NCI-H1105 treated with DMSO at 0.1 percent for 48 hours (cell line): ENCODE measurements around the gene CNTNAP2.
A peak's percentile ranks its signal among the peaks of the same experiment; 100 is the strongest.

ENCODE experiments used
- DNase-seq: peaks from one replicate; lab custom pipeline; 2025; lab: John Stamatoyannopoulos, UW

Gene CNTNAP2

GRCh38 chr7:147858421-147858820 is 1741.8 kb downstream of the CNTNAP2 start:
- DNase-seq, result no peak

- no peak for DNase-seq
Observed at GRCh38 chr7:147859033-147859432, 1742.4 kb downstream of the CNTNAP2 start.

GRCh38 chr7:147859486-147859885 is 1742.9 kb downstream of the CNTNAP2 start:
- no peak for DNase-seq

DNA sequence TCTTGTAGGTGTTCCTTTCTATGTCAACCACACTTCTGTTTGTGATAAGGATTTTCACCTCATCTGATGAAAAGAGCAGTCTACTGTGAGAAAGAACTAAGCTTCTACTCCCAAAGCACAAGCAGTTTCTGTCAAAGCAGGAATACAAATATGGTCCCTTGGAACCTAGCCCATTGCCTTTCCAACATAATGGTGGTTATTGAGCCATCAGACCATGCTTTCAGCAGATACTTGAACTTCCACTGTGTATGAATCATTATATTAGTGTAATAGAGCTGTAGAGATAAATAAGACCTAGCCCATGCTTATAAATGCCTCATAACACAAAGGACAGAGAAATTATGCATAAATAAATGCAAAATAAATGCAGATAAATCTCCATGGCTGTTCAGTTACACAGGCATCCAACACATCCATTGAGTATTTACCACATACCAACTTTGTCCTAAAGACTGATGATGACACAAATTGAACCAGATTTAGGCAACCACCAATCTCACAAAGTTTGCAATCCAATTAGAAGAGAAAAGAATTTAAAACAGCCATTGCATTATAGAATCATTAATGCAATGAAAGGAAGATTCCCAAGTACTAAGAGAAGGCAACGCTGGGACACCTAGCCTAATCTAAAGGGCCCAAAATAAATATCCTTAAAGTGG is 1744.6 kb downstream of the CNTNAP2 start:
- peak; percentile 34 for DNase-seq

DNA sequence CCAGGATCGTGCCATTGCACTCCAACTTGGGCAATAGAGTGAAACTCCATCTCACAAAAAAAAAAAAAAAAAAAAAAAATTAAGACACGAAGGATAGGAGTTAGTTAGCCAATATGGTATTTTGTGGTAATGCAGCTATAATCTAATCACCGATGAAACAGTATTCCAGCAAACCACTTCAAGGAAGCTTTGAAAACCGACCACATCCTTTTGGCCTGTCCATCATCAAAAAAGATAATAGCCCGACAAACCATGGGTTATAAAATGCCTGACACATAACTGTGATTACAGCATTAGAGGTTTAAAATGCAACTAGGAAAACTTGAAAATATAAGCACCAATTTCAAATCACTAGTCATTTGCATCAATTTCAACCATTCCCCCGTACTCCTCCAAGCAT is 1745.3 kb downstream of the CNTNAP2 start:
- DNase-seq, result no peak

GRCh38 chr7:147869456-147869855 is 1752.9 kb downstream of the CNTNAP2 start:
- no peak for DNase-seq

- no peak for DNase-seq
Observed at GRCh38 chr7:147878912-147879661, 1762.5 kb downstream of the CNTNAP2 start.

GRCh38 chr7:147885869-147886268 is 1769.3 kb downstream of the CNTNAP2 start:
- DNase-seq, result no peak

GRCh38 chr7:147894271-147894670 is 1777.7 kb downstream of the CNTNAP2 start:
- no peak for DNase-seq

- DNase-seq, result no peak
Observed at GRCh38 chr7:147896121-147896520, 1779.5 kb downstream of the CNTNAP2 start.

DNA sequence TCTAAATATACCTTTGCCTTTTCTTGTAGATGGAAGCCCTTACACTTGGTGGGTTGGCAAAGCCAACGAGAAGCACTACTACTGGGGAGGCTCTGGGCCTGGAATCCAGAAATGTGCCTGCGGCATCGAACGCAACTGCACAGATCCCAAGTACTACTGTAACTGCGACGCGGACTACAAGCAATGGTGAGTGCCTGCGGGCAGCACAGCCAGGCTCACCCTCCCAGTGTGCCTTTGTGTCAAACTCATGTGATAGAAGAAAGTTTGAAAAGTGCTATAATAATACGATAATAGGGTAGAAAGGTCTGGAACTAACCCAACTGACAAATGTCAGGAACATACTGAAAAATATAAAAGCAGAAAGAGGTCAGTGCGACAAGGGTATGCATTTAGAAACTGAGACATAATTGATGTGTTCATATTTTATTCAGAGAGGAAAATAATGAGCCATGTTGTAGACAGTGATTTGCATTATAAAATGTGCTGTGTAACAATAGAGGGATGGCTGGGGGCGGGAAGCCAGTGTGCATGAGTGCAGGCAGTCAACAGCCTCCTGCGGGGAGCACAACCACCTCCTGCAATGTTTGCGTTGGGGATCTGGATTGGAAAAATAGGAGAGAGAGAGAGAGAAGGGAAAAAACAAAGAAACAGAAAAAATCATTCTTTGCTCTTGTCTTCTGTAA is 1787.1 kb downstream of the CNTNAP2 start:
- DNase-seq, result no peak

DNA sequence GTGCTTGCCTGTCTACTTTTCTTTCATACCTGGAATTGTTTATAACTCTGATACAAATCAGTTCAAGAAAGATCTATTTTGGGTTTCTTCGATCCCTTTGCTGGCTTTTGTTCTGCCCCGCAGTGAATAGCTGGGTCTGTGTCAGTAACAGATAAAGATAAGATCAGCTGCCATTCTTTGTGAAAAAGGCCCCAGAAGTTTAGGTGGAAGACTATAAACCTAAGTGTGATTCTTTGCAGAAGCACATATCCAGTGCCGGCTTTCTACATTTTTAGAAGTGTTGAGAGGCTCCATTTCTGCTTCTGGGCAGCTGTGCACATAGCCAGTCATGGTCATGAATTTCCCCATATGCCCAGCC is 1787.6 kb downstream of the CNTNAP2 start:
- no peak for DNase-seq

- DNase-seq, result no peak
Observed at GRCh38 chr7:147909431-147910148, 1793.0 kb downstream of the CNTNAP2 start.

DNA sequence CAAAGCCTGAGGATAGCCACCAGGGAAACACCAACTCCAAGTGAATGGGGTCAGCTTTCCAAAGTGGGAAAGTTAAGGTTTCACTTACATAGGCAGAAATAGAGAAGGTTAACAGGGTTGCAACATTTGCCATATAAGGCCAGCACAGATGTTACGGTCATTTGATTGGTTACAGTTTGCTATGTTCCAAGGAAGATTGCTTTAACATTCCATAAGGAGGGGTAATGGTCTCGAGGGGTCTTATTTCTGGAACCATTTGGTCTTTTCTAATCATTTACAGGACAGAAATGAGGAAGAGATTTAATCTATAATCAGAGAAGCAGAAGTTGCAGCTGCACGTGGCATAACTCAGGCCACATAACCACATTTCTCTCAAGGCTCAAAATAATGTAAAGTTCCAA is 1794.6 kb downstream of the CNTNAP2 start:
- no peak for DNase-seq

DNA sequence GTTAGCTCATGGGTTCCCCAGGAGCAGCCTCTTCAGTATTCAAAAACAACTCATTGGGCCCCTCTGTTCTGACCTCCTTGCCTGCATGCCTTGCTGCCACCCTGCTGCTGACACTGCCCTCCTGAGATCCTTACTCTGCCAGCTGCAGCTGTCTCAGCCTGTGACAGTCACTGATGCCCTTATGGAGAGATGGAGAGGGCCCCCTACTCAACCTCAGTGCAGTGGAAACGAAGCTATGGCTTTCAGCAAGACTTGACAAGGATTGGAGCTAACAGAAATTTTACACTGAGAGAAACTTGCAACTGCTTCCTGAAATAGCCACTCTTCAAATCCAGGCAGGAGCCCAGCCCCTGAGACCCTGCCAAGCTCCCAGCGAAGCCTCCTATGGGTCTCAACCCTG is 1795.7 kb downstream of the CNTNAP2 start:
- no peak for DNase-seq

DNA sequence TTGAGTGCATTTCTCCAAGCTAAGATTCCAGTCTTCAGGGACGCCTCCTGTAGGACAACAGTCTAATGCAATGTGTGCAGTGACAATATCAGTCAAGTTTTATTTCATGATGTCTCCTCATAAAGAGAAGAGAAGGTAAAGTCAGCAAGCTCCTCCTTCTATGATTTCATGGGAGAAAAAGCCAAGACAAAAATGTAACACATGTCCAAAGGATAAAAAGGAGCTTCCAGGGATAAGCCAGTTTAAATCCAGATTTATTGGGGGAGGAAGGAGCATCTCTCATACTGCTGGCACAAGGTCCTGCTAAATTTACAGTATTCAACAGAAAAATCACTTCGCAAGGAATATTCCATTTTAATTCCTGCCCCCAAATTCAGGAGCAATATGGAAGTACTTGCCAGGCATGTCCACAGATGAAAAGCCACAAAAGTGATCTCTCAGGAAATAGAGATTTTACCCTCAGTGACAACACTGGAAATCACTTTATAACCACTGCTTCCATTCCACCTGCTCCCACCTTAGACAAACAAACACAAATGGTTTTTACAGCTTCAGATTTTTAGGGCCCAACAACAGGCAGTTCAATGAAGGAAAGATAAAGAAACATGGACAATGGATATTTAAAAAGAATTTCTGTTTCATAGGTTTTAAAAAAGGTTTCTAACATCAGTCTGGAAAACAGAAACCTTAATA is 1796.5 kb downstream of the CNTNAP2 start:
- DNase-seq, result no peak

DNA sequence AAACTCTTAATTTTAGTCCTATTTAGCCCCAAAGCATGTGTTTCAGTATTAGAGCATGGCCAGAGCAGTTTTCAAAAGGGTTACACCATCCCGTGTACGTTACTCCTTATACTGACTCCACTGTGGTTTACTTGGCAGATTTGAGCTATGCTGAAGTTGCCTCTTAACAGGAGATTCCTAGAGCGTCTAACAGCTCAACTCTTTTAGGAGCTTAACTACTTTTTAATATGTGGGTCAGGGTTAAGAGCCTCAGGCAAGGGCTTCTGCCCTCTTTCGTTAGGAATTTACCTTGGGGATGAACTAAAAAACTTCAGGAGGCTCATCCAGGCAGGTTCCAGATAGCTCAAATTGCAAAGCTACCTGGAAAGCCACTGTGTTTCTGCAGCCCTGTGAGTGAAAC is 1799.2 kb downstream of the CNTNAP2 start:
- DNase-seq, result no peak

DNA sequence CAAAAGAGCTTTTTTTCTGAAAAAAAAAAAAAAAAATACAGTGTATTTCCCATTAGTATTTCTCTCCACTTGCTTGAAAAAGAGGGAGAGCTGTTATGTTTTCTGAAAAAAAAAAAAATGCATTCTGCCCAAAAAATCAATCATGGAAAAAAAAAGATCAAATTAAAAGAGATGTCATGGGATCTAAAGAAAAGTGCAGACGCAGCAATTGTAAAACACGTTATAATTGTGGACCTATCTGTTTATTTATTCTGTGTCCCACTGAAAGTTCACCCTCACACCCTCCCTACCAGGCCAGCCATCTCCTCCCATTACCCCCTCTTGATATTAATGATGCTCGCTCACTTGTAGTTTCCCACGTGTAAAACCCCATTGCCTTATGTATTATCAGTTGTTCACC is 1800.0 kb downstream of the CNTNAP2 start:
- no peak for DNase-seq

DNA sequence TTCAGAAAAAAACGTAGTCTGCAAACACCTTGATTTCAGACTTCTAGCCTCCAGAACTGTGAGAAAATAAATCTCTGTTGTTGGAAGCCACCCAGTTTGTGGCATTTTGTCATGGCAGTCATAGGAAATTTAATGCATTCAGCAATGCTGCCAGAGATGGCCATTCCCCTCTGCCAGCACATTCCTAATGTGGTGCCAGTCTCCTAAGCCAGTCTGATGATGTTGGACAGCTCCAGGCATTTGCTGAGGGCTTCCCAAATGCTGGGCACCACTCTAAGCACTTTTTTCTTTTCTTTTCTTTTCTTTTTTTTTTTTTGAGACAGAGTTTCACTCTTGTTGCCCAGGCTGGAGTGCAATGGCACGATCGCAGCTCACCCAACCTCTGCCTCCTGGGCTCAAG is 1807.2 kb downstream of the CNTNAP2 start:
- no peak for DNase-seq

DNA sequence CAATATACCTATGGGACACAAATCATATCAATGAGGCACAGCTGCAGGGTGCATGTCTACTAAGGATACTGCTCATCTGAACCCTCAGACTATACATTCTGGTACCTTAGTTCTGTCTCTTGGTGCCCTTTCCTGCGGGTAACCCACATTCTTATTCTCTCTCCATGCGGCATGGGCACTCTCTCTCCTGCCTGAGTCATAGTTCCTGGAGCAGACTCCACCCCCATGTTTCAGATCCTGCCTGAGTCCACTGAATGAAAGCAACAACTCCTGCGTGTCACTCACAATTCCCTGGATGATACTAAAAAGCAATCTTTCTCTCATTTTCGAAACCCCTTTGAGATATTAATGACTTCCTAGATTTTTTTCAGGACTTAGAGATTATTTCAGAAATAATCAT is 1820.8 kb downstream of the CNTNAP2 start:
- DNase-seq, result no peak

DNA sequence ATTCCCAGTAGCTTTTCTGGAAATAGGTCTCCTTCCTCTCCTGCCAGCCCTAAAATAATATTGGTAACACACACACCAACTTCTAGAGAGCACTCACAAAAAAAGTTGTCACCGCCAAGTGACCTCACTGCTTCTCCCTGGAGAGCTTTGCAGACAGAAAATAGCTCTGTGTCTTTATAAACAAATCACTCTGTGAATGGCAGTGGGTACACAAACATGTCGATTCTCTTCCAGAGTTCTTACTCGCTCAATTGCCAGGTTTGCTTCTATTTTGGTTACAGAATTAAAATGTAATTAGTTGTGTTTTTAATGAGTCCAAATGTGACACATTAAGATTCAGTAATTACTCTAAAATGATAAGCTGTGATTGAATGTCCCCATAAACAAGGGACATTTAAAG is 1824.8 kb downstream of the CNTNAP2 start:
- DNase-seq, result no peak

DNA sequence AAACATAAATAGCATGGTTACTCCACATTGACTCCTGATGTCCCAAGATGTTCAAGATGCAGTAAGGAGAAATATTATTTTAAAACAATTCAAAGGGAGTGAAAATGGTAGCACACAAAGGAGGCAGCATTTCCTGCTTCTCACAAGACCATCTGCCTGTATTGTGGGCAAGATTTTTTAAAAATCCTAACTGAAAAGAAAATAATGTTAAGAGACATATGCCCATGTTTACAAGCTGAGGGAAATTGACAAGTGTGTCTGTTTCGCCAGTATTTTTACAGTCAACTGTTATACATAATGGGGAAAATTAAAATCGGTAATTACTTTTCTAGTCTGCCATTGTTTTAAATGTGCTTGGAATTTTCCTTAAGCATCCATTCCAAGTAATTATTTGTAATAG is 1827.7 kb downstream of the CNTNAP2 start:
- DNase-seq, result no peak
